H1 (cell line): Measurements from ENCODE around the gene CLDN9. TPM values are rescaled to one million over a fixed set of nuclear protein-coding genes. Genes with fewer than 3 reads are reported as not detected.

Source experiments
- CTCF ChIA-PET: fragments of 300-600 bp; sonication (Branson Sonifier 250); formaldehyde crosslinking; loops from one replicate; lab custom pipeline; 2021; ENCODE audit not compliant: partially characterized antibody; lab: Charles Lee
- POLR2A ChIA-PET: fragments of 300-600 bp; sonication (Branson Sonifier 250); formaldehyde crosslinking; loops from one replicate; lab custom pipeline; 2021; ENCODE audit warnings: inconsistent platforms; ENCODE audit not compliant: partially characterized antibody; lab: Charles Lee
- DNase-seq, 2 experiments: peaks; one replicate each; pipeline versions ENCODE4 v3.0.0 to v3.0.0-alpha.2; 2010 to 2022; ENCODE audit warnings: low spot score in 2 of 2, low read depth in 1 of 2, mixed read lengths in 1 of 2
- FAIRE-seq: peaks from 2 replicates; lab custom pipeline; 2011; peaks lifted over from hg19 to GRCh38; lab: Jason Lieb, UNC
- H2AFZ ChIP-seq: 2 replicates; pipeline ENCODE4 v1.8.1; 2012; ENCODE audit warnings: low read length, inconsistent platforms
- H2AK5ac ChIP-seq: 2 replicates; pipeline ENCODE4 v1.6.1; 2013; ENCODE audit warnings: low read depth, low read length
- H2BK120ac ChIP-seq: replicated peaks from 2 replicates; pipeline ENCODE3; 2013; ENCODE audit warnings: low read depth, low read length, inconsistent platforms
- H2BK12ac ChIP-seq: 2 replicates; pipeline ENCODE4 v1.6.1; 2013; ENCODE audit warnings: low read depth, low read length
- H2BK15ac ChIP-seq: 2 replicates; pipeline ENCODE4 v1.6.1; 2013; ENCODE audit warnings: low read length
- H2BK20ac ChIP-seq: 2 replicates; pipeline ENCODE4 v1.6.1; 2013; ENCODE audit warnings: low read length
- H2BK5ac ChIP-seq: 2 replicates; pipeline ENCODE4 v1.6.1; 2013; ENCODE audit warnings: low read depth, low read length
- H3K14ac ChIP-seq: 2 replicates; pipeline ENCODE4 v1.6.1; 2013; ENCODE audit warnings: inconsistent platforms; ENCODE audit not compliant: insufficient read length
- H3K18ac ChIP-seq: 2 replicates; pipeline ENCODE4 v1.6.1; 2013; ENCODE audit warnings: low read length; ENCODE audit errors: extremely low read depth
- H3K23ac ChIP-seq: 2 replicates; pipeline ENCODE4 v1.6.1; 2013; ENCODE audit warnings: inconsistent platforms; ENCODE audit not compliant: insufficient read length
- H3K23me2 ChIP-seq: 2 replicates; pipeline ENCODE4 v1.6.1; 2013; ENCODE audit warnings: low read depth, low read length
- H3K27ac ChIP-seq: 2 replicates; pipeline ENCODE4 v1.6.1; 2011; ENCODE audit warnings: low read depth, low read length, inconsistent platforms
- H3K27me3 ChIP-seq, 4 experiments: replicated peaks in 1 of 4; 1 replicate in 1 of 4; 2 replicates in 3 of 4; pipeline versions ENCODE4 v1.6.1 to v1.8.1; 2011 to 2013; ENCODE audit warnings: low read length in 3 of 4, mild to moderate bottlenecking in 3 of 4, inconsistent platforms in 2 of 4, mixed read lengths in 2 of 4, moderate library complexity in 1 of 4; ENCODE audit not compliant: control insufficient read depth in 3 of 4, insufficient read depth in 3 of 4; ENCODE audit errors: extremely low read depth in 1 of 4
- H3K36me3 ChIP-seq, 4 experiments: 2 replicates each; pipeline versions ENCODE4 v1.6.1 to v1.8.1; 2011 to 2013; ENCODE audit warnings: mild to moderate bottlenecking in 4 of 4, low read length in 3 of 4, moderate library complexity in 2 of 4, control low read depth in 1 of 4, inconsistent platforms in 1 of 4; ENCODE audit not compliant: insufficient read depth in 4 of 4, control insufficient read depth in 2 of 4
- H3K4ac ChIP-seq: replicated peaks from 2 replicates; pipeline ENCODE3; 2013; ENCODE audit warnings: low read length, low read depth, mixed read lengths, inconsistent platforms; ENCODE audit not compliant: insufficient read length
- H3K4me1 ChIP-seq, 4 experiments: replicated peaks in 1 of 4; 1 replicate in 1 of 4; 2 replicates in 3 of 4; pipeline versions ENCODE4 v1.6.1 to v1.8.1; 2011 to 2013; ENCODE audit warnings: low read length in 3 of 4, inconsistent platforms in 2 of 4, mixed read lengths in 1 of 4; ENCODE audit not compliant: insufficient read depth in 4 of 4, control insufficient read depth in 3 of 4
- H3K4me2 ChIP-seq, 2 experiments: 2 replicates each; pipeline versions ENCODE4 v1.6.1 to v1.8.1; 2011 to 2013; ENCODE audit warnings: low read depth in 2 of 2, low read length in 2 of 2, control low read depth in 1 of 2, inconsistent platforms in 1 of 2, mild to moderate bottlenecking in 1 of 2; ENCODE audit not compliant: insufficient read depth in 1 of 2
- H3K4me3 ChIP-seq, 4 experiments: fragments of 200-600, 300-600 bp in 1 of 4; sonication (generic), shearing (Covaris generic), sonication (Bioruptor Twin) in 1 of 4; 2 replicates each; pipeline versions ENCODE4 v1.5.1 to v1.8.1; 2011 to 2016; ENCODE audit warnings: low read length in 4 of 4, low read depth in 3 of 4, control low read depth in 2 of 4, inconsistent platforms in 2 of 4, mild to moderate bottlenecking in 2 of 4, mixed read lengths in 1 of 4, moderate library complexity in 1 of 4; ENCODE audit not compliant: insufficient read depth in 2 of 4; ENCODE audit errors: extremely low read depth in 1 of 4
- H3K56ac ChIP-seq: replicated peaks from 2 replicates; pipeline ENCODE3; 2013; ENCODE audit warnings: low read depth, mild to moderate bottlenecking, mixed read lengths, low read length, inconsistent platforms; ENCODE audit not compliant: insufficient read length
- H3K79me1 ChIP-seq: 2 replicates; pipeline ENCODE4 v1.6.1; 2013; ENCODE audit warnings: low read depth, low read length, control low read depth
- H3K79me2 ChIP-seq, 2 experiments: 2 replicates each; pipeline versions ENCODE4 v1.6.1 to v1.8.1; 2012 to 2013; ENCODE audit warnings: low read length in 2 of 2, mild to moderate bottlenecking in 2 of 2, inconsistent platforms in 1 of 2; ENCODE audit not compliant: insufficient read depth in 2 of 2, control insufficient read depth in 1 of 2
- H3K9ac ChIP-seq, 4 experiments: replicated peaks in 1 of 4; 1 replicate in 1 of 4; 2 replicates in 3 of 4; pipeline versions ENCODE4 v1.6.1 to v1.8.1; 2011 to 2013; ENCODE audit warnings: low read depth in 3 of 4, low read length in 3 of 4, control low read depth in 2 of 4, mild to moderate bottlenecking in 2 of 4, moderate library complexity in 2 of 4, inconsistent platforms in 1 of 4; ENCODE audit errors: extremely low read depth in 1 of 4
- H3K9me3 ChIP-seq, 2 experiments: 2 replicates each; pipeline versions ENCODE4 v1.6.1 to v1.8.1; 2012 to 2013; ENCODE audit warnings: mild to moderate bottlenecking in 2 of 2, moderate library complexity in 2 of 2, control low read depth in 1 of 2, inconsistent platforms in 1 of 2, low read depth in 1 of 2, low read length in 1 of 2, mixed read lengths in 1 of 2; ENCODE audit not compliant: insufficient read depth in 2 of 2
- H4K20me1 ChIP-seq, 2 experiments: replicated peaks in 1 of 2; 2 replicates each; pipeline versions ENCODE3 to v1.8.1; 2011 to 2013; ENCODE audit warnings: inconsistent platforms in 2 of 2, low read length in 2 of 2, mild to moderate bottlenecking in 1 of 2; ENCODE audit not compliant: insufficient read depth in 2 of 2, control insufficient read depth in 1 of 2
- H4K5ac ChIP-seq: 2 replicates; pipeline ENCODE4 v1.6.1; 2013; ENCODE audit warnings: low read length, low read depth, mixed read lengths, inconsistent platforms; ENCODE audit not compliant: insufficient read length
- H4K8ac ChIP-seq: 2 replicates; pipeline ENCODE4 v1.8.0; 2013; ENCODE audit warnings: mild to moderate bottlenecking, moderate library complexity, low read length, inconsistent platforms; ENCODE audit not compliant: insufficient read depth; ENCODE audit errors: extremely low read depth
- H4K91ac ChIP-seq: replicated peaks from 2 replicates; pipeline ENCODE3; 2013; ENCODE audit warnings: low read length, mixed read lengths, inconsistent platforms; ENCODE audit not compliant: insufficient read length
- ASH2L ChIP-seq: fragments of 200-600, 300-600 bp; sonication (generic); IDR thresholded peaks from one replicate; pipeline ENCODE4 v1.7.1; 2017; ENCODE audit warnings: low read length
- CEBPB ChIP-seq: IDR thresholded peaks from 2 replicates; pipeline ENCODE4 v1.6.1; 2012; ENCODE audit warnings: low read depth, low read length
- CTBP2 ChIP-seq: IDR thresholded peaks from 2 replicates; pipeline ENCODE4 v1.7.0; 2011; ENCODE audit warnings: borderline replicate concordance, mild to moderate bottlenecking, moderate library complexity, mixed read lengths, low read length; ENCODE audit not compliant: insufficient read depth, insufficient read length
- HDAC2 ChIP-seq, 2 experiments: fragments of 300-600 bp in 1 of 2; sonication (generic) in 1 of 2; IDR thresholded peaks; 2 replicates each; pipeline ENCODE4 v1.6.1; 2011 to 2012; ENCODE audit warnings: low read depth in 2 of 2, low read length in 2 of 2, mild to moderate bottlenecking in 2 of 2, moderate library complexity in 2 of 2, borderline replicate concordance in 1 of 2, inconsistent platforms in 1 of 2
- KDM5A ChIP-seq: fragments of 200-600 bp; IDR thresholded peaks from 2 replicates; pipeline ENCODE4 v1.7.1; 2012; ENCODE audit warnings: mild to moderate bottlenecking, low read length, inconsistent platforms, mixed read lengths
- PHF8 ChIP-seq: fragments of 200-600 bp; sonication (generic); conservative IDR thresholded peaks from 2 replicates; pipeline ENCODE4 v1.7.1; 2012; ENCODE audit warnings: low read depth, mild to moderate bottlenecking, inconsistent platforms, low read length, moderate library complexity
- POLR2A ChIP-seq, 2 experiments: IDR thresholded peaks; 1 replicate in 1 of 2; 2 replicates in 1 of 2; pipeline ENCODE4 v1.6.1; 2011; ENCODE audit warnings: low read depth in 2 of 2, low read length in 2 of 2, mild to moderate bottlenecking in 2 of 2; ENCODE audit errors: control extremely low read depth in 1 of 2
- RFX5 ChIP-seq: IDR thresholded peaks from 2 replicates; pipeline ENCODE4 v1.6.1; 2011; ENCODE audit warnings: low read depth, low read length, improper control_type of control experiment, borderline replicate concordance
- RNF2 ChIP-seq: fragments of 200-900, 300-1000 bp; sonication (generic); IDR thresholded peaks from 2 replicates; pipeline ENCODE4 v1.7.1; 2016; ENCODE audit warnings: borderline replicate concordance, low read depth, mild to moderate bottlenecking, antibody characterized with exemption, low read length; ENCODE audit not compliant: poor library complexity, severe bottlenecking; ENCODE audit errors: missing control alignments
- SAP30 ChIP-seq: fragments of 300-600 bp; sonication (generic); IDR thresholded peaks from 2 replicates; pipeline ENCODE4 v1.7.1; 2012; ENCODE audit warnings: low read length, moderate library complexity, mild to moderate bottlenecking, inconsistent platforms; ENCODE audit not compliant: insufficient read depth, insufficient replicate concordance
- SP1 ChIP-seq: IDR thresholded peaks from 2 replicates; pipeline ENCODE4 v1.6.1; 2011; ENCODE audit warnings: low read depth, low read length
- WGBS, 2 experiments: shearing (Covaris generic) in 1 of 2; methylation state at CpG; one replicate each; pipeline versions ENCODE4 v1.1.6 to v1.1.7; 2013 to 2015; ENCODE audit warnings: low lambda C conversion rate in 2 of 2, mixed read lengths in 2 of 2, inconsistent platforms in 1 of 2, low coverage in 1 of 2, missing lambda C conversion rate in 1 of 2; ENCODE audit not compliant: insufficient replicate concordance in 2 of 2, insufficient coverage in 1 of 2, insufficient read length in 1 of 2; ENCODE audit errors: extremely low coverage in 1 of 2, missing lambda C conversion rate in 1 of 2; 5-methylcytosine and 5-hydroxymethylcytosine counted together
- polyA plus RNA-seq, 7 experiments: library from polyadenylated mRNA; depleted of rRNA in 3 of 7; stranded (reverse) in 5 of 7; unstranded in 2 of 7; fragments of >200 nt in 5 of 7; fragments of 200-250 nt in 2 of 7; gene quantifications; 1 replicate in 5 of 7; 2 replicates in 1 of 7; 4 replicates in 1 of 7; pipeline versions ENCODE4 v1.2.1 to v1.2.3, GENCODE V29; 2011 to 2013; ENCODE audit warnings: missing spikeins in 2 of 7, mixed read lengths in 2 of 7
- total RNA-seq: library from RNA; stranded (reverse); fragmentation: NEBNext Ultra II Directional; extraction: Animal tissue kit (Norgen Biotek cat#: 25700); gene quantifications from 2 replicates; pipeline ENCODE4 v1.2.1, GENCODE V29; 2021
- TF ChIP-seq, protein P1 (sequence below): IDR thresholded peaks from 2 replicates; pipeline ENCODE4 v1.6.1; 2012; ENCODE audit warnings: inconsistent platforms

CLDN9 gene
- total and polyA plus RNA-seq, 2 of the 8 experiments (the other 6 are each of a cell fraction or from before 2014, with no cell fraction given): 0.60 to 0.89 TPM

DNA sequence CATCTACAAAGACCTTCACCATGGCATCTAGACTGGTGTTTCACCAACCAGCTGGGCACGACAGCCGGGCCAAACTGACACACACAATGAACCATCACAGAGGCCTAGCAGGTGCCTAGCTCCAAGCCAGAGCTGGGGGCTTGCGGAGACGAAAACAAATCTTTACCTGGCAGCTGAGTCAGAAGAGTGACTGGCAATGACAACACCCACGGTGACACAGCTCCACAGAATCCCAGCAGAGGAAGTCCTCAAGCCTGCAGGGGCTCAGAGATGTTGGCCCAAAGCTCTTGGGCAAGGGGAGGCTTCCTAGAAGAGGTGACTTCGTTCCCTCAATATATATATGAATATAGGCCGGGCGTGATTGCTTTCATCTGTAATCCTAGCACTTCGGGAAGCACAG is 38.8 kb downstream of the CLDN9 start:
- Histone ChIP-seq H3K9ac (no peak overlapping the region), H2BK20ac (no peak overlapping the region), H3K79me2 (no peaks in the 10 kb centered on the region), H2BK5ac (no peak overlapping the region), H2AFZ (no peak overlapping the region), H3K23me2 (peaks cover 6% of the 10 kb centered on the region; the same call in 1 of the 2 replicates), H3K14ac (no peak overlapping the region), H3K4me2 (no peak overlapping the region), H3K4ac (no peak overlapping the region), H3K4me3 (no peak overlapping the region), H3K9me3 (no peaks in the 10 kb centered on the region), H2BK12ac (no peak overlapping the region), H3K18ac (no peak overlapping the region; the same call in 1 of the 2 replicates), H3K27ac (no peak overlapping the region), H3K27me3 (peaks cover 0 to 8% (median 3%) of the 10 kb centered on the region in 4 experiments; a peak in 6 of 7 replicates), H2AK5ac (no peak overlapping the region), H4K91ac (no peak overlapping the region), H3K23ac (no peak overlapping the region), H2BK15ac (no peak overlapping the region), H4K20me1 (peaks cover under 1 to 18% of the 10 kb centered on the region in 2 experiments), H3K4me1 (peaks cover 0 to 7% (median 4%) of the 10 kb centered on the region in 4 experiments; a peak in 3 of 7 replicates), H2BK120ac (no peak overlapping the region), H3K79me1 (no peaks in the 10 kb centered on the region), H3K36me3 (no peaks in the 10 kb centered on the region; a peak in 1 of 8 replicates), H4K5ac (no peak overlapping the region), H3K56ac (no peak overlapping the region), H4K8ac (no peak overlapping the region)
- WGBS, 2 experiments: 82% methylated on average over 9 of the region's 9 CpGs; no CpG with 5 or more reads in 1 of the 2 experiments
- TF ChIP-seq SAP30: no peak
- TF ChIP-seq POLR2A (IDR thresholded peaks at IDR 0.05; ENCODE audit: control extremely low read depth in 1 of 2, low read depth in 2 of 2, low read length in 2 of 2): no peak
- TF ChIP-seq RNF2: no peak
- TF ChIP-seq ASH2L: no peak
- no peak for TF ChIP-seq PHF8
- no peak for TF ChIP-seq RFX5
- TF ChIP-seq KDM5A: no peak
- TF ChIP-seq SP1: no peak
- TF ChIP-seq CTBP2: no peak
- TF ChIP-seq HDAC2 (IDR thresholded peaks at IDR 0.05; ENCODE audit: borderline replicate concordance in 1 of 2, low read depth in 2 of 2, low read length in 2 of 2): no peak
- TF ChIP-seq CEBPB: no peak
- TF ChIP-seq, protein P1, sequence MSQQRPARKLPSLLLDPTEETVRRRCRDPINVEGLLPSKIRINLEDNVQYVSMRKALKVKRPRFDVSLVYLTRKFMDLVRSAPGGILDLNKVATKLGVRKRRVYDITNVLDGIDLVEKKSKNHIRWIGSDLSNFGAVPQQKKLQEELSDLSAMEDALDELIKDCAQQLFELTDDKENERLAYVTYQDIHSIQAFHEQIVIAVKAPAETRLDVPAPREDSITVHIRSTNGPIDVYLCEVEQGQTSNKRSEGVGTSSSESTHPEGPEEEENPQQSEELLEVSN: no peak
- FAIRE-seq (no peak), DNase-seq (no peak)
- CTCF ChIA-PET: interaction anchor here (0.9 to 7.4 kb wide), 5 partner anchors 8 to 26 kb away, joined by 3 to 117 read pairs (median 7); no protein-coding TSS in a partner anchor
- POLR2A ChIA-PET: interaction anchor here (0.7 to 6.1 kb wide), 9 partner anchors 13 to 82 kb away, joined by 3 to 94 read pairs (median 4); partner anchors contain the start of genes HCFC1R1, PAQR4, THOC6 and TNFRSF12A
